Smooth muscle cell (in vitro differentiated cells): Measurements from ENCODE around the gene SLC25A1. TPM values are rescaled to one million over a fixed set of nuclear protein-coding genes. Genes with fewer than 3 reads are reported as not detected.

ENCODE experiments used
- DNase-seq: peaks from one replicate; lab custom pipeline; 2025; ENCODE audit not compliant: unreplicated experiment; lab: John Stamatoyannopoulos, UW
- H2AFZ ChIP-seq: fragments of 200-600 bp; sonication (generic); 2 replicates; pipeline ENCODE4 v1.6.0; 2016; ENCODE audit warnings: antibody characterized with exemption, low read depth, mild to moderate bottlenecking
- H3F3A ChIP-seq: fragments of 200-600 bp; sonication (generic); 2 replicates; pipeline ENCODE4 v1.6.0; 2017; ENCODE audit warnings: antibody characterized with exemption, low read depth
- H3K27ac ChIP-seq: fragments of 200-600 bp; sonication (generic); 2 replicates; pipeline ENCODE4 v1.5.1; 2016; ENCODE audit warnings: low read depth, mild to moderate bottlenecking
- H3K27me3 ChIP-seq: fragments of 200-600 bp; sonication (generic); 2 replicates; pipeline ENCODE4 v1.6.1; 2016; ENCODE audit warnings: low read depth, mild to moderate bottlenecking
- H3K36me3 ChIP-seq: fragments of 200-600 bp; sonication (generic); 2 replicates; pipeline ENCODE4 v1.5.1; 2016; ENCODE audit warnings: low read depth
- H3K4me1 ChIP-seq: fragments of 200-600 bp; sonication (generic); 2 replicates; pipeline ENCODE4 v1.5.1; 2016; ENCODE audit warnings: low read depth
- H3K4me2 ChIP-seq: fragments of 200-600 bp; sonication (generic); 2 replicates; pipeline ENCODE4 v1.6.0; 2016; ENCODE audit warnings: mild to moderate bottlenecking
- H3K4me3 ChIP-seq: fragments of 200-600 bp; sonication (generic); 2 replicates; pipeline ENCODE4 v1.5.1; 2016; ENCODE audit warnings: mild to moderate bottlenecking
- H3K79me2 ChIP-seq: fragments of 200-600 bp; sonication (generic); 2 replicates; pipeline ENCODE4 v1.6.0; 2016; ENCODE audit warnings: low read depth, mild to moderate bottlenecking
- H3K9ac ChIP-seq: fragments of 200-600 bp; sonication (generic); 2 replicates; pipeline ENCODE4 v1.6.0; 2016; ENCODE audit warnings: low read depth
- H3K9me3 ChIP-seq: fragments of 200-600 bp; sonication (generic); replicated peaks from 2 replicates; pipeline ENCODE4 v1.5.1; 2016; ENCODE audit warnings: low read depth
- H4K20me1 ChIP-seq: fragments of 200-600 bp; sonication (generic); 2 replicates; pipeline ENCODE4 v1.6.0; 2016; ENCODE audit warnings: low read depth
- CTCF ChIP-seq: fragments of 200-600 bp; sonication (generic); IDR thresholded peaks from 2 replicates; pipeline ENCODE4 v1.5.1; 2017; ENCODE audit warnings: borderline replicate concordance, mild to moderate bottlenecking, antibody characterized with exemption; ENCODE audit not compliant: insufficient read depth, poor library complexity, severe bottlenecking
- WGBS: methylation state at CpG from one replicate; pipeline ENCODE4 v1.1.7; 2016; ENCODE audit warnings: low lambda C conversion rate; 5-methylcytosine and 5-hydroxymethylcytosine counted together
- polyA plus RNA-seq: library from polyadenylated mRNA; unstranded; fragments of >200 nt; fragmentation: Nextera tagmentation; extraction: Ambion mirVana; gene quantifications from 2 replicates; pipeline ENCODE4 v1.2.1, GENCODE V29; 2016
- total RNA-seq: library from RNA; depleted of rRNA; stranded (reverse); fragments of >200 nt; gene quantifications from 2 replicates; pipeline ENCODE4 v1.2.3, GENCODE V29; 2014

SLC25A1 gene
- total and polyA plus RNA-seq, 2 experiments from 2014 or later, result 56.5 to 204 TPM

DNA sequence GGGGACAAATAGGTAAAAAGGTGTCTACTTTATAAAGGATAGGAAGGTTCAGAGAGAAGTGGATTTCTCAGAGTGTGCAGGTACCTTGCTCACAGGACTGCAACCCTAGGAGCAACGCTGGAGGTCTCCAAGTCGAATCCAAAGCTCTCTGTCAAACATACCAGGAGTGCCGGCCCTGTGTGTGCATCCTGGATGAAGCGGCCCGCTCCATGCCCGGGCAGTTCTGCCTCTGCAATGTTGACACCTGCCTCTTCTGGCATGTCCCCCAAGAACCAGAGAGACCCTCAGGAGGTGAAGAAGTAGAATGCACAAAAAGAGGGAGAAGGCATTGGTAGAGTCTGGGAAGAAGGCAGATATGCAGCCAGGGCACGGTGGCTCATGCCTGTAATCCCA, 50.5 kb downstream of the SLC25A1 start:
- H3F3A ChIP-seq, result no peaks in the 10 kb centered on the region
- DNase-seq, result no peak
- WGBS, result 95% methylated on average over 7 of the region's 7 CpGs
- H3K9ac ChIP-seq, result no peak overlapping the region
- H4K20me1 ChIP-seq, result no peaks in the 10 kb centered on the region
- no peaks in the 10 kb centered on the region for H3K4me1 ChIP-seq
- H3K27me3 ChIP-seq, result no peaks in the 10 kb centered on the region
- no peaks in the 10 kb centered on the region for H3K9me3 ChIP-seq
- H3K4me3 ChIP-seq, result no peak overlapping the region
- no peak overlapping the region for H2AFZ ChIP-seq
- no peaks in the 10 kb centered on the region for H3K79me2 ChIP-seq
- no peak overlapping the region for H3K4me2 ChIP-seq
- H3K36me3 ChIP-seq, result no peaks in the 10 kb centered on the region
- H3K27ac ChIP-seq, result no peak overlapping the region
- TF ChIP-seq CTCF, result no peak

DNA sequence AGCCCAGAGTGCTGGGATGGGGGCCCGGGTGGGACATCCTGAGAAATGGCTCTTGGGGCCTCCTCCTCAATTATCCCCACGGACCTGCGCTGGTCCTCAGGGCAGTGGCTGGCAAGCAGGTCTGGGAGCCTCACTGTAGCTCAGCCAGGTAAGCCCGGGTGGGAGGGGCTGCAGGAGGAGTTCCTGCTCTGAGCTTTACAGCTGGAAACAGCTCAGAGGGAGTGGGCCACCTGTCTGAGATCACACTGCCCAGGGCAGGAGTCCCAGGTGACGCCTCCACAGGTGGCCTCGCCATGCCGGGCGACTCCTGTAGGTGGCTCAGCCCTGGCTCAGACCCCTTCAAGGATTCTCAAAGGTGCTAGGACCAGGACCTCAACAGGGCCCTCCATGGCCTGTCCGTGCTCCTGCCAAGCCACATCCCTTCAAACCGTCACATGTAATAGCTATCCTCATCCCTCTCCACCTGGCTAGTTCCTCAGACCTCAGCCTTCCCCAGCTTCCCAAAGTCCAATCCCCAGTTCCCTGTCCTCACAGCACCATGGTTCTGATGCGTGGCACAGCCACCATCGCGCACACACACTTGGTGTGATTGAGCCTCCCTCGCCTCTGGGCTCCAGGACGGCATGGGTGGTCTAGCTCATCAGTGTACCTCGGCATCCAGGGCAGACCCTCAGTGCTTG, 51.1 kb downstream of the SLC25A1 start:
- no peak for TF ChIP-seq CTCF
- Histone ChIP-seq H3K36me3 (no peaks in the 10 kb centered on the region), H3K27me3 (no peaks in the 10 kb centered on the region), H3K9me3 (no peaks in the 10 kb centered on the region), H3F3A (no peaks in the 10 kb centered on the region), H3K9ac (no peak overlapping the region), H3K4me3 (no peak overlapping the region), H2AFZ (no peak overlapping the region), H3K4me1 (no peaks in the 10 kb centered on the region), H3K4me2 (no peak overlapping the region), H4K20me1 (no peaks in the 10 kb centered on the region), H3K79me2 (no peaks in the 10 kb centered on the region), H3K27ac (no peak overlapping the region)
- no peak for DNase-seq
- WGBS, result 87% methylated on average over 16 of the region's 16 CpGs

DNA sequence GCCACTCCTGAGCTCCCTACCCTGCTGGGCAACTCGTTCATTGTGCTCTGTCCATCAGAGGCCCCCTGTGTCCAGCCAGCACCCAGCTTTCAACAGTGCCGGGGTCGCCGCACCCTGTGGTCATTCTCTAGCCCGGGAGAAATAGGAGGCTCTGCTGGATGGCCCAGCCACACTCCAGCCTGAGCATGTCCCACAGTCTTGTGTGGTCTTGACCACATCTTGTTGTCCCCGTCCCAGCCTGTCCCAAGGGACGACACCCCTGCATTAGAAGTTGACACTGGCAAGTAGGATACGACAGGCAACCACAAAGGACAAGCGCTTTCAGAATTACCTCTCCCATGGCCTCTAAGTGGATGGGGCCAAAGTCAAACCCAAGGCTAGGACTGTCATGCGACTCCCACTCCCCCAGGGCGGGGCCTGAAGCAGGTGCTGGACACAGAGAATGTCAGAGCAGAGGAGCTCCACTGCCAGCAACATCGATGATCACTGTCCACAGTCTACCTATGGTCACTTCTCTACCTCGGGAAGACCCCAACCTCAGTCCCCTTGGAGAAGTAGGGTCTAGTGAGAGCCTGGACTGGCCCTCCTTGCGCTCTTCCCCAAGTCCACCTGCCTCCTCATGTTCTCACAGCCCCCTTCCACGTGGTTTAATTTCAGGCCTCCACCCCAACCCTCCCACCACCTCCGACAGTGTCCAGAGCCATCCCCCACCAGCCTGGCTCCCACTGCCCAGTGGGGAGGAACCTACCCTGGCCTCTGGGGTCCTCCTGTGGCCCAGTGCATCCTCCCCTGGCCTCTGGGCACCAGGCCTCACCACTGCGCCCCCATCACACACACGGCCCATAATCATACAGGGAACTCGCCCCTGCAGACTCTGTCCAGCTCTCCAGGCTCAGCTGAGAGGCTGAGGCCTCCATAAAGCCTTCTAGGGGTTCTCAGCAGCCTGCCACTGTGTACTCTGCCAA, 51.9 kb downstream of the SLC25A1 start:
- Histone ChIP-seq H3K4me3 (no peak overlapping the region), H3K27me3 (no peaks in the 10 kb centered on the region), H3K36me3 (no peaks in the 10 kb centered on the region), H3K4me2 (no peak overlapping the region), H3F3A (no peaks in the 10 kb centered on the region), H3K27ac (no peak overlapping the region), H4K20me1 (peaks cover under 1% of the 10 kb centered on the region), H3K4me1 (no peaks in the 10 kb centered on the region), H3K79me2 (peaks cover 3% of the 10 kb centered on the region), H2AFZ (no peak overlapping the region), H3K9me3 (no peaks in the 10 kb centered on the region), H3K9ac (no peak overlapping the region)
- DNase-seq, result no peak
- no peak for TF ChIP-seq CTCF
- WGBS, result 91% methylated on average over 19 of the region's 19 CpGs

Other genes with a start within 250 kb of the SLC25A1 start
- 0.18 and 0.45 TPM in 2 replicates for gene PRODH, start 242.4 kb downstream of the SLC25A1 start, total RNA-seq
- 0.44 TPM in 1 of 2 replicates, not detected in the other for gene PRODH, start 242.4 kb downstream of the SLC25A1 start, polyA plus RNA-seq
- 29.0 and 46.7 TPM in 2 replicates for gene DGCR2, start 56.3 kb downstream of the SLC25A1 start, total RNA-seq
- gene DGCR2, start 56.3 kb downstream of the SLC25A1 start, polyA plus RNA-seq, result 53.2 and 54.7 TPM in 2 replicates
- not detected in 2 replicates for gene TSSK2, start 47.4 kb downstream of the SLC25A1 start, total RNA-seq
- not detected in 2 replicates for gene TSSK2, start 47.4 kb downstream of the SLC25A1 start, polyA plus RNA-seq
- gene ESS2, start 34.1 kb downstream of the SLC25A1 start, total RNA-seq, result 9.2 and 14.8 TPM in 2 replicates
- 12.9 and 18.2 TPM in 2 replicates for gene ESS2, start 34.1 kb downstream of the SLC25A1 start, polyA plus RNA-seq
- not detected in 2 replicates for gene GSC2, start 28.4 kb downstream of the SLC25A1 start, total RNA-seq
- gene GSC2, start 28.4 kb downstream of the SLC25A1 start, polyA plus RNA-seq, result not detected in 2 replicates
- 6.4 and 9.0 TPM in 2 replicates for gene CLTCL1, start 113.0 kb upstream of the SLC25A1 start, total RNA-seq
- 4.7 and 4.8 TPM in 2 replicates for gene CLTCL1, start 113.0 kb upstream of the SLC25A1 start, polyA plus RNA-seq